Brain microvascular endothelial cell (primary cell): Measurements from ENCODE around the gene PKD1.
"Not testable (repeated sequence)": the region's sequence is repeated elsewhere in the genome, so short reads cannot be mapped to it uniquely, and the experiment has no call there.

Source experiments
- DNase-seq: peaks from one replicate; pipeline ENCODE4 v3.0.0-alpha.2; 2020
- H3K27ac ChIP-seq: fragments of 250-450 bp; sonication (Bioruptor Pico); 2 replicates; pipeline ENCODE4 v1.5.1; 2020; ENCODE audit warnings: mild to moderate bottlenecking, moderate library complexity
- H3K27me3 ChIP-seq: fragments of 250-450 bp; sonication (Bioruptor Pico); replicated peaks from 2 replicates; pipeline ENCODE4 v1.5.1; 2020; ENCODE audit warnings: mild to moderate bottlenecking
- H3K36me3 ChIP-seq: fragments of 250-450 bp; sonication (Bioruptor Pico); replicated peaks from 2 replicates; pipeline ENCODE4 v1.5.1; 2020; ENCODE audit warnings: mild to moderate bottlenecking
- H3K4me3 ChIP-seq: 2 replicates; pipeline ENCODE4 v1.5.1; 2011; ENCODE audit warnings: low read depth, mild to moderate bottlenecking, control low read depth, low read length, moderate library complexity
- CTCF ChIP-seq: IDR thresholded peaks from 2 replicates; pipeline ENCODE4 v1.5.1; 2011; ENCODE audit warnings: low read depth, mild to moderate bottlenecking, moderate library complexity, low read length, control low read depth, inconsistent platforms; ENCODE audit errors: missing control alignments
- in situ Hi-C: cut with HindIII; loops from 2 replicates; pipeline ENCODE4 v1.10.0; 2017; ENCODE audit warnings: low sequenced_read_pairs, low pct_ligation_motif_present

The PKD1 gene

GRCh38 chr16:2145843-2146242, 10.1 kb upstream of the PKD1 start:
- H3K27me3 ChIP-seq: no peaks in the 10 kb centered on the region
- TF ChIP-seq CTCF: no peak
- no peak overlapping the region for H3K27ac ChIP-seq
- in situ Hi-C loops: no loop called here
- no peaks in the 10 kb centered on the region for H3K36me3 ChIP-seq
- H3K4me3 ChIP-seq: no peak overlapping the region
- DNase-seq: no peak

- no peak overlapping the region for H3K27ac ChIP-seq
- H3K27me3 ChIP-seq: no peaks in the 10 kb centered on the region
- in situ Hi-C loops: no loop called here
- no peaks in the 10 kb centered on the region for H3K36me3 ChIP-seq
- no peak for TF ChIP-seq CTCF
- H3K4me3 ChIP-seq: no peak overlapping the region
- no peak for DNase-seq
Observed at GRCh38 chr16:2143878-2144485, 8.3 kb upstream of the PKD1 start.

- in situ Hi-C loops: no loop called here
Observed at GRCh38 chr16:2142942-2143877, 7.5 kb upstream of the PKD1 start.

GRCh38 chr16:2135071-2135470, 627 bp downstream of the PKD1 start:
- H3K27me3 ChIP-seq, DNase-seq, in situ Hi-C loops, H3K27ac ChIP-seq, H3K36me3 ChIP-seq: not testable (repeated sequence)
- H3K4me3 ChIP-seq: peak overlapping the region; percentile 56

More at GRCh38 chr16:2142942-2143877, 7.5 kb upstream of the PKD1 start:
- TF ChIP-seq CTCF: no peak
- H3K27me3 ChIP-seq: no peaks in the 10 kb centered on the region
- DNase-seq: no peak
- no peak overlapping the region for H3K4me3 ChIP-seq
- no peaks in the 10 kb centered on the region for H3K36me3 ChIP-seq
- H3K27ac ChIP-seq: no peak overlapping the region

GRCh38 chr16:2133797-2134196, 1.9 kb downstream of the PKD1 start:
- DNase-seq, in situ Hi-C loops, H3K27me3 ChIP-seq, H3K4me3 ChIP-seq, H3K36me3 ChIP-seq, H3K27ac ChIP-seq: not testable (repeated sequence)

- DNase-seq, in situ Hi-C loops, H3K27me3 ChIP-seq, H3K27ac ChIP-seq, H3K4me3 ChIP-seq, H3K36me3 ChIP-seq: not testable (repeated sequence)
Observed at GRCh38 chr16:2129890-2130447, 5.7 kb downstream of the PKD1 start.

- DNase-seq, H3K27me3 ChIP-seq, H3K4me3 ChIP-seq, in situ Hi-C loops, H3K36me3 ChIP-seq, H3K27ac ChIP-seq: not testable (repeated sequence)
Observed at GRCh38 chr16:2129251-2129650, 6.4 kb downstream of the PKD1 start.

GRCh38 chr16:2127630-2128280, 7.9 kb downstream of the PKD1 start:
- H3K36me3 ChIP-seq, H3K27ac ChIP-seq, DNase-seq, in situ Hi-C loops, H3K27me3 ChIP-seq, H3K4me3 ChIP-seq: not testable (repeated sequence)

- not testable (repeated sequence) for H3K27ac ChIP-seq, DNase-seq
Observed at GRCh38 chr16:2126928-2127556, 8.7 kb downstream of the PKD1 start.

GRCh38 chr16:2126161-2126743, 9.4 kb downstream of the PKD1 start:
- H3K27ac ChIP-seq, in situ Hi-C loops, H3K4me3 ChIP-seq, DNase-seq, H3K27me3 ChIP-seq, H3K36me3 ChIP-seq: not testable (repeated sequence)

More at GRCh38 chr16:2126928-2127556, 8.7 kb downstream of the PKD1 start:
- H3K36me3 ChIP-seq, in situ Hi-C loops, H3K27me3 ChIP-seq, H3K4me3 ChIP-seq: not testable (repeated sequence)
